ENCODE results near the gene TMEM184B. TPM values are rescaled to one million over a fixed set of nuclear protein-coding genes. Genes with fewer than 3 reads are reported as not detected.

TMEM184B gene
- total and polyA plus RNA-seq, 2 of the 8 experiments (the other 6 are each of a cell fraction or from before 2014, with no cell fraction given) = 41.6 to 81.0 TPM

GRCh38 chr22:38300197-38300945 lies 27.6 kb upstream of the TMEM184B start:
- DNase-seq (ENCODE audit: low read depth in 1 of 2, low spot score in 2 of 2) (no peak), FAIRE-seq (no peak)
- Histone ChIP-seq H3K79me1 (ENCODE audit: low read depth, low read length) (peaks cover 18% of the 10 kb centered on the region), H3K14ac (ENCODE audit: insufficient read length) (no peak overlapping the region), H3K4me2 (ENCODE audit: insufficient read depth in 1 of 2, low read depth in 2 of 2, low read length in 2 of 2) (no peak overlapping the region), H3K79me2 (ENCODE audit: control insufficient read depth in 1 of 2, insufficient read depth in 2 of 2, low read length in 2 of 2) (peaks cover 12 to 42% of the 10 kb centered on the region in 2 experiments), H4K91ac (replicated peaks; ENCODE audit: insufficient read length, low read length) (no peak overlapping the region), H2BK12ac (ENCODE audit: low read depth, low read length) (no peak overlapping the region), H3K27me3 (replicated peaks in 1 of 4; ENCODE audit: control insufficient read depth in 3 of 4, extremely low read depth in 1 of 4, insufficient read depth in 3 of 4, low read length in 3 of 4) (no peaks in the 10 kb centered on the region), H3K9ac (replicated peaks in 1 of 4; ENCODE audit: extremely low read depth in 1 of 4, low read depth in 3 of 4, low read length in 3 of 4) (no peak overlapping the region), H4K20me1 (replicated peaks in 1 of 2; ENCODE audit: control insufficient read depth in 1 of 2, insufficient read depth in 2 of 2, low read length in 2 of 2) (peaks cover 35 to 49% of the 10 kb centered on the region in 2 experiments), H3K36me3 (ENCODE audit: control insufficient read depth in 2 of 4, insufficient read depth in 4 of 4, low read length in 3 of 4) (peaks cover 63 to 94% (median 83%) of the 10 kb centered on the region in 4 experiments), H2AFZ (ENCODE audit: low read length) (no peak overlapping the region), H2BK120ac (replicated peaks; ENCODE audit: low read depth, low read length) (no peak overlapping the region), H3K27ac (ENCODE audit: low read depth, low read length) (no peak overlapping the region), H4K5ac (ENCODE audit: insufficient read length, low read depth, low read length) (no peak overlapping the region), H3K9me3 (ENCODE audit: insufficient read depth in 2 of 2, low read depth in 1 of 2, low read length in 1 of 2) (no peaks in the 10 kb centered on the region), H3K56ac (replicated peaks; ENCODE audit: insufficient read length, low read depth, low read length) (no peak overlapping the region), H3K4ac (replicated peaks; ENCODE audit: insufficient read length, low read depth, low read length) (no peak overlapping the region), H3K23ac (ENCODE audit: insufficient read length) (no peak overlapping the region), H2BK15ac (ENCODE audit: low read length) (no peak overlapping the region), H3K18ac (ENCODE audit: extremely low read depth, low read length) (no peak overlapping the region), H3K23me2 (ENCODE audit: low read depth, low read length) (no peaks in the 10 kb centered on the region), H2BK20ac (ENCODE audit: low read length) (no peak overlapping the region), H3K4me3 (ENCODE audit: extremely low read depth in 1 of 4, insufficient read depth in 2 of 4, low read depth in 3 of 4, low read length in 4 of 4) (no peak overlapping the region), H4K8ac (ENCODE audit: extremely low read depth, insufficient read depth, low read length) (no peak overlapping the region), H2AK5ac (ENCODE audit: low read depth, low read length) (no peak overlapping the region), H3K4me1 (replicated peaks in 1 of 4; ENCODE audit: control insufficient read depth in 3 of 4, insufficient read depth in 4 of 4, low read length in 3 of 4) (peaks cover 0 to 2% (median 0%) of the 10 kb centered on the region in 4 experiments; a peak in 1 of 7 replicates), H2BK5ac (ENCODE audit: low read depth, low read length) (no peak overlapping the region; the same call in 1 of the 2 replicates)
- ChIA-PET POLR2A (ENCODE audit: partially characterized antibody) (interaction anchor here (1.6 to 1.9 kb wide), 2 partner anchors 9 to 11 kb away, joined by 4 to 6 read pairs; no protein-coding TSS in a partner anchor), CTCF (ENCODE audit: partially characterized antibody) (interaction anchor here (1.0 to 3.9 kb wide), 3 partner anchors 8 to 54 kb away, joined by 3 to 24 read pairs (median 5); no protein-coding TSS in a partner anchor)
- 94% methylated on average over 24 of the region's 26 CpGs; no CpG with 5 or more reads in 1 of the 2 experiments for WGBS, 2 experiments (ENCODE audit: extremely low coverage in 1 of 2, insufficient coverage in 1 of 2, insufficient read length in 1 of 2, insufficient replicate concordance in 2 of 2, low coverage in 1 of 2, low lambda C conversion rate in 2 of 2, missing lambda C conversion rate in 1 of 2)
- TF ChIP-seq CTBP2 (IDR thresholded peaks at IDR 0.05; ENCODE audit: borderline replicate concordance, insufficient read depth, insufficient read length, low read length) = no peak
- no peak for TF ChIP-seq EP300 (IDR thresholded peaks at IDR 0.05; ENCODE audit: borderline replicate concordance in 1 of 2, low read depth in 2 of 2, low read length in 2 of 2)
- TF ChIP-seq RFX5 (IDR thresholded peaks at IDR 0.05; ENCODE audit: borderline replicate concordance, low read depth, low read length) = no peak
- TF ChIP-seq EZH2 (IDR thresholded peaks at IDR 0.05; ENCODE audit: low read depth, low read length, severe bottlenecking) = no peak
- no peak for TF ChIP-seq RBBP5 (IDR thresholded peaks at IDR 0.05; ENCODE audit: borderline replicate concordance, low read depth, low read length)
- TF ChIP-seq POU5F1 (IDR thresholded peaks at IDR 0.05; ENCODE audit: low read depth, low read length) = no peak
- TF ChIP-seq CBX5 (IDR thresholded peaks at IDR 0.05; ENCODE audit: low read depth, low read length) = no peak
- no peak for TF ChIP-seq YY1 (IDR thresholded peaks at IDR 0.05; ENCODE audit: low read depth, low read length)
- no peak for TF ChIP-seq GABPA (IDR thresholded peaks at IDR 0.05; ENCODE audit: borderline replicate concordance, insufficient read depth, low read length)
- TF ChIP-seq TEAD4 (IDR thresholded peaks at IDR 0.05; ENCODE audit: low read depth, low read length) = no peak
- no peak for TF ChIP-seq RXRA (IDR thresholded peaks at IDR 0.05; ENCODE audit: insufficient read depth, low read depth, low read length)
- no peak for TF ChIP-seq TAF1 (IDR thresholded peaks at IDR 0.05; ENCODE audit: low read depth, low read length)
